Pancreas (tissue), 10 donors: ENCODE data around the gene PTH2R. TPM values are rescaled to one million over a fixed set of nuclear protein-coding genes. Genes with fewer than 3 reads are reported as not detected.
"Not testable (repeated sequence)": the region's sequence is repeated elsewhere in the genome, so short reads cannot be mapped to it uniquely, and the experiment has no call there.

ENCODE experiments used
- ATAC-seq, 4 donors: fragments of 200-7000 bp; cut with Tn5 transposase; one replicate each; pipeline versions ENCODE4 v1.8.0 to v1.9.1; 2020; ENCODE audit warnings: mild to moderate bottlenecking in 4 of 4, moderate library complexity in 4 of 4
- DNase-seq, 6 donors: peaks; one replicate each; pipeline ENCODE4 v3.0.0-alpha.2; 2020
- FAIRE-seq: peaks from 2 replicates; lab custom pipeline; 2012; peaks lifted over from hg19 to GRCh38; lab: Jason Lieb, UNC
- H3K27ac ChIP-seq, 4 donors: fragments of 200-600 bp; sonication (generic); 1 replicate in 3 of 4; 2 replicates in 1 of 4; pipeline versions ENCODE4 v1.5.0 to v1.8.0; 2020
- H3K27me3 ChIP-seq, 4 donors: fragments of 200-600 bp; one replicate each; pipeline ENCODE4 v1.8.0; 2021
- H3K36me3 ChIP-seq, 3 donors: fragments of 200-600 bp; sonication (generic) in 1 of 3; one replicate each; pipeline versions ENCODE4 v1.5.0 to v1.8.0; 2020 to 2021
- H3K4me1 ChIP-seq, 3 donors: fragments of 200-600 bp; one replicate each; pipeline ENCODE4 v1.8.0; 2021
- H3K4me3 ChIP-seq, 4 donors: fragments of 200-600 bp; sonication (generic) in 2 of 4; one replicate each; pipeline versions ENCODE4 v1.5.0 to v1.8.0; 2020 to 2021
- H3K9me3 ChIP-seq, 4 donors: fragments of 200-600 bp; one replicate each; pipeline ENCODE4 v1.8.0; 2021
- CTCF ChIP-seq, 4 donors: fragments of 200-600 bp; sonication (generic) in 3 of 4; IDR thresholded peaks; one replicate each; pipeline versions ENCODE4 v1.5.0 to v1.8.0; 2021; ENCODE audit warnings: antibody characterized with exemption in 4 of 4
- WGBS, 2 donors: extraction: QIAGEN DNeasy Blood & Tissue Kit; methylation state at CpG; one replicate each; pipeline ENCODE4 v1.1.7; 2013; 5-methylcytosine and 5-hydroxymethylcytosine counted together
- intact Hi-C, 3 donors: fragments of 100-400 bp; cut with DNase I; formaldehyde crosslinking; loops; one replicate each; pipeline versions ENCODE4 v1.11.1 to v1.14.2; 2022
- polyA plus RNA-seq, 2 donors: library from polyadenylated mRNA; stranded (reverse); fragments of 200-250 nt; gene quantifications; one replicate each; pipeline ENCODE4 v1.2.3, GENCODE V29; 2013
- total RNA-seq, 6 donors: library from RNA; stranded (reverse); fragmentation: NEBNext Ultra II Directional in 4 of 6; extraction: Animal tissue kit (Norgen Biotek cat#: 25700) in 4 of 6; gene quantifications; one replicate each; pipeline versions ENCODE4 v1.2.1 to v1.2.4, GENCODE V29; 2021 to 2023
- donor health status: healthy with polysubstance abuse.
- donor health status: DM: no; HTN: no; CAD: no; lungs with moderate emphysema.
- donor health status: DM: no; HTN: no; CAD: no.
- donor health status: control.
- donor health status: control.
- donor health status: Bipolar disorder and iron deficiency.
- donor health status: DM: yes; HTN: yes; CAD: no.
- donor health status: DM: no; HTN: no; CAD: no.
- donor health status: DM: no; HTN: no; CAD: no.
- donor health status: DM: yes; HTN: yes; CAD: no.

PTH2R gene
- total and polyA plus RNA-seq, 8 donors = 0.19 to 1.5 (median 0.48) TPM

GRCh38 chr2:208389940-208390339 lies 16.7 kb upstream of the PTH2R start:
- WGBS, 2 donors = 85 to 95% methylated on average over 3 of the region's 3 CpGs
- TF ChIP-seq CTCF (IDR thresholded peaks at IDR 0.05) = no peak
- no peaks in the 10 kb centered on the region for H3K27me3 ChIP-seq
- FAIRE-seq (no peak), ATAC-seq (no peak), DNase-seq (no peak)
- H3K36me3 ChIP-seq = no peaks in the 10 kb centered on the region
- no peak overlapping the region for H3K27ac ChIP-seq
- intact Hi-C loops = no loop called here
- no peak overlapping the region for H3K4me3 ChIP-seq
- peaks cover 0 to 5% (median 0%) of the 10 kb centered on the region in 4 donors for H3K9me3 ChIP-seq
- H3K4me1 ChIP-seq = no peaks in the 10 kb centered on the region

GRCh38 chr2:208392300-208392699 lies 14.3 kb upstream of the PTH2R start:
- FAIRE-seq = no peak
- no peak overlapping the region for H3K4me3 ChIP-seq
- no peak for DNase-seq
- intact Hi-C loops = no loop called here
- no peaks in the 10 kb centered on the region for H3K36me3 ChIP-seq
- H3K9me3 ChIP-seq = peaks cover 0 to 5% (median 0%) of the 10 kb centered on the region in 4 donors
- TF ChIP-seq CTCF (IDR thresholded peaks at IDR 0.05) = no peak
- WGBS, 2 donors = 79 to 87% methylated on average over 3 of the region's 3 CpGs
- H3K4me1 ChIP-seq = no peaks in the 10 kb centered on the region
- no peak for ATAC-seq
- H3K27me3 ChIP-seq = no peaks in the 10 kb centered on the region
- H3K27ac ChIP-seq = no peak overlapping the region

- H3K4me3 ChIP-seq, DNase-seq, H3K27ac ChIP-seq, H3K36me3 ChIP-seq, H3K27me3 ChIP-seq, FAIRE-seq, H3K9me3 ChIP-seq, H3K4me1 ChIP-seq, intact Hi-C loops, ATAC-seq: not testable (repeated sequence)
- 94 to 96% methylated on average over 4 of the region's 4 CpGs for WGBS, 2 donors
Observed at GRCh38 chr2:208396796-208397195, 9.8 kb upstream of the PTH2R start.

- no peak for TF ChIP-seq CTCF (IDR thresholded peaks at IDR 0.05)
- DNase-seq = no peak
- Histone ChIP-seq H3K36me3 (no peaks in the 10 kb centered on the region), H3K27me3 (no peaks in the 10 kb centered on the region), H3K27ac (no peak overlapping the region), H3K4me1 (no peaks in the 10 kb centered on the region), H3K9me3 (no peaks in the 10 kb centered on the region), H3K4me3 (no peak overlapping the region)
- intact Hi-C loops = no loop called here
- 11 to 18% methylated on average over 1 of the region's 1 CpG for WGBS, 2 donors
- peak in 2 of 4 donors; percentile 44 to 49 for ATAC-seq
- no peak for FAIRE-seq
Observed at GRCh38 chr2:208399201-208399600, 7.4 kb upstream of the PTH2R start.

GRCh38 chr2:208407667-208408066 lies 1.1 kb downstream of the PTH2R start:
- Histone ChIP-seq H3K27ac (no peak overlapping the region), H3K4me1 (peaks cover 3 to 5% (median 4%) of the 10 kb centered on the region in 3 donors), H3K36me3 (no peaks in the 10 kb centered on the region), H3K9me3 (no peaks in the 10 kb centered on the region), H3K4me3 (peak overlapping the region in 1 of 4 donors; percentile 59), H3K27me3 (no peaks in the 10 kb centered on the region)
- no peak for FAIRE-seq
- peak in 2 of 6 donors; percentile 34 to 37 for DNase-seq
- intact Hi-C loops = no loop called here
- 14 to 15% methylated on average over 9 of the region's 9 CpGs for WGBS, 2 donors
- ATAC-seq = peak; percentile 80 to 93 (median 86)
- TF ChIP-seq CTCF (IDR thresholded peaks at IDR 0.05) = peak in 2 of 4 donors; percentile 19 to 26
